WERI-Rb-1 (cell line): ENCODE data around the gene SEMA4D.
"Not testable (repeated sequence)": the region's sequence is repeated elsewhere in the genome, so short reads cannot be mapped to it uniquely, and the experiment has no call there.

Source experiments
- DNase-seq: peaks from one replicate; pipeline ENCODE4 v3.0.0-alpha.2; 2020
- H3K27ac ChIP-seq: fragments of 250-450 bp; sonication (Bioruptor Pico); 2 replicates; pipeline ENCODE4 v1.5.1; 2020; ENCODE audit warnings: mild to moderate bottlenecking, moderate library complexity
- H3K27me3 ChIP-seq: fragments of 250-450 bp; sonication (Bioruptor Pico); 2 replicates; pipeline ENCODE4 v1.5.1; 2021; ENCODE audit warnings: mild to moderate bottlenecking, low read depth, moderate library complexity; ENCODE audit not compliant: insufficient read depth, severe bottlenecking
- H3K36me3 ChIP-seq: fragments of 250-450 bp; sonication (Bioruptor Pico); 2 replicates; pipeline ENCODE4 v1.5.1; 2020; ENCODE audit warnings: mild to moderate bottlenecking, moderate library complexity
- H3K4me3 ChIP-seq: 2 replicates; pipeline ENCODE4 v1.5.1; 2011; ENCODE audit warnings: low read depth, mild to moderate bottlenecking, control low read depth, low read length
- H3K9me3 ChIP-seq: fragments of 250-450 bp; sonication (Bioruptor Pico); 2 replicates; pipeline ENCODE4 v1.5.1; 2021; ENCODE audit warnings: mild to moderate bottlenecking, moderate library complexity; ENCODE audit not compliant: severe bottlenecking
- TF ChIP-seq, protein P1 (sequence below): IDR thresholded peaks from 2 replicates; pipeline ENCODE4 v1.5.1; 2011; ENCODE audit warnings: low read depth, mild to moderate bottlenecking, control low read depth, inconsistent platforms, low read length

The SEMA4D gene

DNA sequence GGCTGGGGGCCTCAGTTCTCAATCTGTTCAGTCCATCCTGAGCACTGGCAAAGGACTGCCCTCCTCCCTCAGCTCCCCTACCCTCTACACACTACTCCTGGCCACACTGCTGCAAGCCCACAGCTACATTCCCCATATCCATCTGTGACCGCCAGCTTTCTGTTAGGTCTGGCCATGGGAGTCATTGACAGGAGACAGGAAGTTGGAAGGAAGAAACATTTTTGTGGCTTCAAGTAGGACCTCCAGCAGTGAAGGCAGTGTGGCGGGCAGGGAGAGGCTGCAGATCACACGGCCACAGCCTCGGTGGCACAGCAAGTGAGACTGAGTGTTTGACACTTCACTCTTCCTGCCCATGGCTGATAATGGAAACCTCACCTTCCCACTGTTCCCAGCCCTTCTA is 123.7 kb downstream of the SEMA4D start:
- H3K27ac ChIP-seq: no peak overlapping the region
- DNase-seq: no peak
- no peaks in the 10 kb centered on the region for H3K27me3 ChIP-seq

DNA sequence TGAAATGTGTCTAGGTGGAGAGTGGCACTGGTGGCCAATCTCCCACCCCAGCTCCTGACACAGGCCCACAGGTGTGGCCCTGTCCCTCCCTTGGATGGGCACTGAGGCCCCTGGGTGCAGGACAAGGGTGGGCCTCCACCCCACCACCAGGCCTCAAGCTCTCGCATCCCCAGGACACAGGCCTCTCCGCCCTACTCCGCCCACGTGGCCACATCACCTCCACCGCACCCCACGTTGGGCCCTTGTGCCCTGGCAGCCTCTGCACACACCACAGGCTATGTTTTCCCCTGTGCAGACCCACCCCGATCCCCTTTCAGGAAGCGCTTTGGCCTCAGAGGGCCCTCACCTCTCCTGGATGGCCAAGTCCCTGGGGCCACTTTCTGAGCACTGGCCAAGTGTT is 124.9 kb downstream of the SEMA4D start:
- DNase-seq: no peak
- Histone ChIP-seq H3K9me3 (no peaks in the 10 kb centered on the region), H3K36me3 (no peaks in the 10 kb centered on the region), H3K4me3 (no peak overlapping the region), H3K27ac (no peak overlapping the region), H3K27me3 (no peaks in the 10 kb centered on the region)
- TF ChIP-seq, protein P1, sequence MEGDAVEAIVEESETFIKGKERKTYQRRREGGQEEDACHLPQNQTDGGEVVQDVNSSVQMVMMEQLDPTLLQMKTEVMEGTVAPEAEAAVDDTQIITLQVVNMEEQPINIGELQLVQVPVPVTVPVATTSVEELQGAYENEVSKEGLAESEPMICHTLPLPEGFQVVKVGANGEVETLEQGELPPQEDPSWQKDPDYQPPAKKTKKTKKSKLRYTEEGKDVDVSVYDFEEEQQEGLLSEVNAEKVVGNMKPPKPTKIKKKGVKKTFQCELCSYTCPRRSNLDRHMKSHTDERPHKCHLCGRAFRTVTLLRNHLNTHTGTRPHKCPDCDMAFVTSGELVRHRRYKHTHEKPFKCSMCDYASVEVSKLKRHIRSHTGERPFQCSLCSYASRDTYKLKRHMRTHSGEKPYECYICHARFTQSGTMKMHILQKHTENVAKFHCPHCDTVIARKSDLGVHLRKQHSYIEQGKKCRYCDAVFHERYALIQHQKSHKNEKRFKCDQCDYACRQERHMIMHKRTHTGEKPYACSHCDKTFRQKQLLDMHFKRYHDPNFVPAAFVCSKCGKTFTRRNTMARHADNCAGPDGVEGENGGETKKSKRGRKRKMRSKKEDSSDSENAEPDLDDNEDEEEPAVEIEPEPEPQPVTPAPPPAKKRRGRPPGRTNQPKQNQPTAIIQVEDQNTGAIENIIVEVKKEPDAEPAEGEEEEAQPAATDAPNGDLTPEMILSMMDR: no peak

More for the DNA sequence above, 123.7 kb downstream of the SEMA4D start:
- Histone ChIP-seq H3K9me3 (no peaks in the 10 kb centered on the region), H3K36me3 (peaks cover 1% of the 10 kb centered on the region), H3K4me3 (no peak overlapping the region)
- TF ChIP-seq, protein P1: no peak

DNA sequence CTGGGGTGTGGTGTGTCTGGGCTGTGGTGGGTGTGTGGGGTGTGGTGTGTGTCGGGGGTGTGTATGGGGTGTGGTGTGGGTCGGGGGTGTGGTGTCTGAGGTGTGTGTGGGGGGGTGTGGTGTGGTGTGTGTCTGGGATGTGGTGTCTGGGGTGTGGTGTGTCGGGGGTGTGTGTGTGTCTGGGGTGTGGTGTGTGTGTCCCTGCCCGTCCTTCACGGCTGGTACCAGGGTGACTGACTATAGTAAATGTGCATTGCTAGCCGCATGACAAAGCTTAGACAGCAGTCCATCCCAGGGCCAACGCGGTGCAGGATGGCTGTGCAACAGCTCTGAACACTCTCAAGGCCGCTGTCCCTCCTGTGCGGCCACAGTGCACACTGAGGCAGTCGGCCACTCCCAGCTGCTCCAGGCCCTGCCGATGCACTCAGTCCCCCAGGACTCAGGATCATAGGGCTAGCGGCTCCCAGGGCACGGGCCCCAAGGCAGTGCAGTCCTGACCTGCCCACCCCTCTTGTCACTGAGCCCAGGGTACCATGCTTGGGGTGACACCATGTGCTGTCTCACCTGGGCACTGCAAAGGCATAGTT is 125.6 kb downstream of the SEMA4D start:
- DNase-seq: no peak
- no peaks in the 10 kb centered on the region for H3K36me3 ChIP-seq
- TF ChIP-seq, protein P1: no peak
- H3K4me3 ChIP-seq: no peak overlapping the region
- H3K27me3 ChIP-seq: no peaks in the 10 kb centered on the region
- no peaks in the 10 kb centered on the region for H3K9me3 ChIP-seq
- no peak overlapping the region for H3K27ac ChIP-seq

- not testable (repeated sequence) for DNase-seq, H3K4me3 ChIP-seq, H3K9me3 ChIP-seq, H3K27ac ChIP-seq, H3K36me3 ChIP-seq, H3K27me3 ChIP-seq
Observed at GRCh38 chr9:89371791-89372190, 126.1 kb downstream of the SEMA4D start.

DNA sequence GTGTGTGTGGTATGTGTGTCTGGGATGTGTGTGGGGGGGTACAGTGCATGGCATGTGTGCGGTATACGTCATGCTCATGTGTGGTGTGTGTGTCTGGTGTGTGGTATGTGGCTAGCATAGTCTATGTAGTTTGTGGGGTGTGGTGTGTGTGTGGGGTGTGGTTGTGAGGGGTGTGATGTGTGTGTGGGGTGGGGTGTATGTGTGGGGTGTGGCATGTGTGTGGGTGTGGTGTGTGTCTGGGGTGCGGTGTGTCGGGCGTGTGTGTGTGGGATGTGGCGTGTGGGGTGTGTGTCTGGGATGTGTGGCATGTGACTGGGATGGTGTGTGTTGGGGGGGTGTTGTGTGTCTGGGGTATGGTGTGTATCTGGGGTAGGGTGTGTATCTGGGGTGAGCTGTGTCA is 127.3 kb downstream of the SEMA4D start:
- no peaks in the 10 kb centered on the region for H3K27me3 ChIP-seq
- no peak overlapping the region for H3K27ac ChIP-seq
- TF ChIP-seq, protein P1: no peak
- no peaks in the 10 kb centered on the region for H3K36me3 ChIP-seq
- H3K4me3 ChIP-seq: no peak overlapping the region
- DNase-seq: no peak
- no peaks in the 10 kb centered on the region for H3K9me3 ChIP-seq

DNA sequence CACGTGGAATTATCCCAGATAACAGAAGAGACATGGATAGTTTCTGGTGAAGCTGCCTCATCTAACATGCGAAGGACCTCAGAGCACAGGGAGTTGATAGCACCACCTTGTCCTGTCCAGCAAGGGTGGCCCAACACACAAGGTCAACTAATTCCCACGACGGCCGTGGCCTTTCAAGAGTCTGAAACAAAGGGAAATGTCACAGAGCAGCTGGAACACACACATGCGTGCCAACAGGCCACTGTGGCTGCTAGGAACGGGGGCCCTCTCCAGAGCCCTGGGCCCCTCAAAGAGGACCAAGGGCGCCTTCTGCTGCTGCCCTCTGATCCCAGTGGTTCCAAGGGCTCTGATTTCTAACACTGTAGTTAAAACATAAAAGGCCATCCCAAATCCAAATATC is 128.9 kb downstream of the SEMA4D start:
- TF ChIP-seq, protein P1: no peak
- H3K27ac ChIP-seq: no peak overlapping the region
- DNase-seq: no peak
- H3K36me3 ChIP-seq: peaks cover 4% of the 10 kb centered on the region; the same call in 1 of the 2 replicates
- H3K9me3 ChIP-seq: no peaks in the 10 kb centered on the region
- H3K27me3 ChIP-seq: no peaks in the 10 kb centered on the region
- H3K4me3 ChIP-seq: no peak overlapping the region
